NCI-H526 (cell line): Measurements from ENCODE around the gene PSMB8.
"Not testable (repeated sequence)": the region's sequence is repeated elsewhere in the genome, so short reads cannot be mapped to it uniquely, and the experiment has no call there.

Experiments
- DNase-seq, 2 experiments: peaks; one replicate each; lab custom pipeline; 2025; lab: John Stamatoyannopoulos, UW

Gene PSMB8

GRCh38 chr6:32843979-32844838, at the start of gene PSMB8:
Gene PSMB8, minus strand, starts transcription at chr6:32844047. Its CDS starts 51 bp downstream, at chr6:32843996.
- DNase-seq, result peak; percentile 98 to 99

- DNase-seq, result no peak
These were observed 47.0 kb upstream of the PSMB8 start for GRCh38 chr6:32890831-32891230.

GRCh38 chr6:32889533-32889932, 45.7 kb upstream of the PSMB8 start:
- DNase-seq, result no peak

GRCh38 chr6:32888576-32888975, 44.7 kb upstream of the PSMB8 start:
- DNase-seq, result no peak

GRCh38 chr6:32887616-32888015, 43.8 kb upstream of the PSMB8 start:
- DNase-seq, result no peak

GRCh38 chr6:32886681-32887383, 43.0 kb upstream of the PSMB8 start:
- no peak for DNase-seq

- DNase-seq, result peak; percentile 53 to 85
These were observed 41.9 kb upstream of the PSMB8 start for GRCh38 chr6:32885698-32886286.

- DNase-seq, result peak in 1 of 2 experiments; percentile 24
These were observed 39.9 kb upstream of the PSMB8 start for GRCh38 chr6:32883789-32884188.

GRCh38 chr6:32882879-32883250, 39.0 kb upstream of the PSMB8 start:
- no peak for DNase-seq

GRCh38 chr6:32880962-32881361, 37.1 kb upstream of the PSMB8 start:
- DNase-seq, result not testable (repeated sequence)

- DNase-seq, result no peak
These were observed 35.8 kb upstream of the PSMB8 start for GRCh38 chr6:32879691-32880090.

GRCh38 chr6:32876603-32877002, 32.8 kb upstream of the PSMB8 start:
- no peak for DNase-seq

GRCh38 chr6:32873947-32874346, 30.1 kb upstream of the PSMB8 start:
- not testable (repeated sequence) for DNase-seq

GRCh38 chr6:32868257-32868788, 24.5 kb upstream of the PSMB8 start:
- peak; percentile 59 to 81 for DNase-seq

GRCh38 chr6:32867554-32868256, 23.9 kb upstream of the PSMB8 start:
- DNase-seq, result no peak

GRCh38 chr6:32867022-32867477, 23.2 kb upstream of the PSMB8 start:
- no peak for DNase-seq

GRCh38 chr6:32865724-32866443, 22.0 kb upstream of the PSMB8 start:
- DNase-seq, result no peak

- DNase-seq, result no peak
These were observed 18.9 kb upstream of the PSMB8 start for GRCh38 chr6:32862725-32863124.

- no peak for DNase-seq
These were observed 16.8 kb upstream of the PSMB8 start for GRCh38 chr6:32860674-32861073.

GRCh38 chr6:32858194-32858593, 14.3 kb upstream of the PSMB8 start:
- DNase-seq, result no peak
